ENCODE results near the gene GOLGA6B.
"Not testable (repeated sequence)": the region's sequence is repeated elsewhere in the genome, so short reads cannot be mapped to it uniquely, and the experiment has no call there.

The GOLGA6B gene

DNA sequence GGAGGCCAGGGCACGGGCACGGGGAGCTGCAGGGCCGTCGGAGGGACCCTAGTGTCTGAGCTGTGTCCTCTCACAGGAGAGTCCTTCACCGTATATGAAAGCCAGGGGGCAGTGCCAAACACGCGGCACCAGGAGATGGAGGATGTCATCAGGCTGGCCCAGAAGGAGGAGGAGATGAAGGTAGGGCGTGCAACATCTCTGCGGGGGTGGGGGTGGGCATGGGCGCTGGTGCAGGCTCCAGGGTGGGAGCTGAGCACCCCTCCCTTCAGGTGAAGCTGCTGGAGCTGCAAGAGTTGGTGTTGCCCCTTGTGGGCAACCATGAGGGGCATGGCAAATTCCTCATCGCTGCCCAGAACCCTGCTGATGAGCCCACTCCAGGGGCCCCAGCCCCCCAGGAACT lies 11.2 kb downstream of the GOLGA6B start:
- not testable (repeated sequence) for DNase-seq

DNA sequence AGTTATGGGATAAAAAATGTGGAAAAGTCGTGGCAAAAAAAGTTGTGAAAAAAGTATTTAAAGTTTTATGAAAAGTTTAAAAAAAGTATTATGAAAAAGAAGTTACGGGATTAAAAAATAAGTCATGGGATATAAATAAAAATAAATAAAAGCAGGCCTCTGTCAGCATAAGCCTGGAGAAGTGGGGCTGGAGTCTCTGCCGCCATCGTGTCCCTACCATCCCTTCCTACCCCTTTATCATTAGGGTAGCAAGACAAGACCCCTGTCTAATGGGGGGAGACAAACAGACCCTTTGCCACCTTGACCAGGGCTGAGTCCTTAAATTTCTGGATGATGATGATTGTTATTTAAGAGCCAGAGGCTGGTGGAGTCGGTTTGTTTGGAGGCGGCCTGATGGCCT lies 15.3 kb downstream of the GOLGA6B start:
- not testable (repeated sequence) for DNase-seq

DNA sequence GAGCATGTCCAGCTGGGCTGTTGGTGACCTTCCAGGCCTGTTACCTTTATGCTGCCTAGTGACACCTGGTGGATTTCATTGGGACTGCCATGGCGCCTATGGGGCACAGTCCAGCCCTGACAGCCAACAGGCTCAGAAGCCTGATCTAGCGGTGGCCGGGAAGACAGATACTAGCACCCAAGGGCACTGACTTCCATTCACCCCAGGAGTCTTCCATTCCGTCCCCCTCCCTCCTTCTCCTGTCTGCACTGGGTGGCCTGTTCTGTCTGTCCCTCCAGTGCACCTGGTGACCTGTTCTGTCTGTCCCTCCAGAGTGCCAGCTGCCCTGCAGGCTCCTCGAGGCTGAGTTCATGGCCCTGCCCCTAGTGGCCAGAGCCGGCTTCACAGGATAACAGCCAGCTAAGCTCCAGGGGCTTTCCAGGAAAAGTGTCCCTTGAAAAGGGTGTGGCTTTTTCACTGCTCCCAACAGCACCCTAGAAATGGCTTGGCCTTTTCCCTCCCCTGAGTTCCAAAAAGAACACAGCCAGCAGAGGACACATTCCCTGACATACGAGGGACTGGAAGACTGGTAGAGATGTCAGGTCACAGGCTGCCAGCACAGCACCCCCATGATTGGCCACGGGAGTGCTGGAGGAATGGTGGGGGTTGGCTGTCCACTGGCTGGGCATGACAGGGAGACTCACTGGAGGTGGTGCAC lies 16.3 kb downstream of the GOLGA6B start:
- not testable (repeated sequence) for DNase-seq

DNA sequence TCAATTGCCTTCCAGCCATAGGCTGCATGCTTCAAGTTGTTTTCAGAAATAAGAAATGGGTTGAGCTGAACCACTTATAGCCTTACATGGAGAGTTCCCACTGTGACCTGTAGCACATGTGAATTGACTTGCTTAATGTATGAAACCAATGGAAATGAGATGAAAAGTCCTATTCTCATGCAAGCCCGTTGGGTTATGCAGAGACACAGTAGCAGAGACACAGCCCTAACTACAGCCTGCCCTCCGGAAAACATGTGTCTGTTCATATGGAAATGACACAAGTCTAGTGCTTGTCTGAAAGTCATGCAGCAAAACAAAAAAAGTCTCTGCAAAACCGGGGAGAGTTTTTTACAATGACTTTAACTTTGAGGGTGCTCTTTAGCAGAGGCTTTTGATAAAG lies 17.0 kb downstream of the GOLGA6B start:
- DNase-seq = no peak

DNA sequence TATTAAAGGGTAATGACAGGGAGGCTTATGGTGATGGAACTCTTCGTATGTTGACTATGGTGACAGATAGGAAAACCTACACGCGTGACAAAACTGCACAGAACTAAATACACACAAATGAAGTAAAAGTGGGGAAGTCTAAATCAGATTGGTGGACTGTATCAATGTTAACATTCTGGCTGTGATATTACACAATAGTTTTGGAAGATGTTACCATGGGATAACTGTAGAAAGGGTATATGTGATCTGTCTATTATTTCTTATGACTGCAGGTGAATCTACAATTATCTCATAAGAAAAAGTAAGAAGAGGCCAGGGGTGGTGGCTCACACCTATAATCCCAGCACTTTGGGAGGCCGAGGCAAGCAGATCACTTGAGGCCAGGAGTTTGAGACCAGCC lies 22.3 kb downstream of the GOLGA6B start:
- no peak for DNase-seq

DNA sequence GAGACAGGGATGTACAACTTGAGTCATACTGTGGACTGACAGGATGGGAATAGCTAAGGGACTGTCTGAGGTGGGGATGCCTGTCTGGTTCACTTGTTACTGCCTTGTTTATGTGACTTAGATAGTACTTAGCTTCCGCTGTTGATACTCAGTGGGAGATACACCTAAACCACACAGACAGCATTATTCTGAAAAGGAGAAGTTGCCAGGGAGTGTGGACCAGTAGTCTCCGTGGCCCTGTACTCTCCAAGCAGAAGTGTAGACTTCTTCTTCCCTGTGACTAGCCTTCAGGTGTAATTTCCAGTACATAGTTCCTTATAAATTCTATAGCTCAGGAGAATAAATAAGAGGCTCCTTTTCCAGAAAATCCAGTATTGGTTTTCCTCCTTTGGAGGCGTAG lies 26.4 kb downstream of the GOLGA6B start:
- no peak for DNase-seq

DNA sequence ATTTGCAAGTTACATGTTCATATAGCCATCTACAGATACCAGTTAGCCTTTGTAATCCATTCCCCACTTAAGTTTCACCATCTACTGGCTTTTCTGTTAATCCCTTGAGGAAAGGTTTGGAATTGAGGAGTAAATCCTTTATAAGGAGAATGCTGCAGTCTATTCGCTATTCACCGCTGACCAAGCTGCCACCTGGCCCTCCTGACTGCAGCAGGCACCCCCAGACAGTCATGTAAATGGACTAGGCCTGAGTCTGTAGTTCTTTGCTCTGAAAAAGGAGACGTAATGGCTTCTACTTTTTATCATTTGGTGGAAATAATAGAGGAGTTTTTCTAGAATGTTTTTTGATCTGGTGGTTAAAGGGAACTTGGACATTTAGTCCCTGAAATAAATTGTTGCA lies 28.3 kb downstream of the GOLGA6B start:
- no peak for DNase-seq

DNA sequence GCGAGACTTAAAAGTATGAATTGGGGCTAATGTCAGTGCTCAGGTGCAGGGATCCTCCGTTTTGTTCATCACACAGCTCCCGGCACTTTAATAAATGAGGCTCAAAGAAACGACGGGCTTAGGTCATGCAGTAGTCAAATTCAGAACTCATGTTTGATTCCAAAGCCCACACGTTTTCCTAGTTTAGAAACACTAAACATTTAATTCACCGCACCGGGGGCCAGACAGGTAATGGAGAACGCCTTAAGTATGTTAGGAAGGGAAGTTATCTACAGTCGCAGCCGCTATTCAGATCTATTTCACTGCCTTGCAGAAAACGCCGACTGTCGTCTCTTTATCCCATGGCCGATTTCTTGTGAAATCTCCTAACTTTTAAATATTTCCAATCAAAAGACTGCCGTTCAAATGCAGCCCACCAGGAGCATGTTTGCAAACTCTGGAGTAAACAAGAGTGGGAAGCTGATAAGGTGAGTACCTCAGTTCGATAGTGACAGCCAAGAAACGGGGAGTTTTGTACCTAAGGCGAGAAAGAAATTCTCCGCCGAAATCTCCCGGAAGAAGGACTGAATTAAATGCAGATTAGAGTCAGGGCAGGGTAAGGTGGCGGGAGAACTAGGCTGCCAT lies 30.9 kb downstream of the GOLGA6B start:
- no peak for DNase-seq

DNA sequence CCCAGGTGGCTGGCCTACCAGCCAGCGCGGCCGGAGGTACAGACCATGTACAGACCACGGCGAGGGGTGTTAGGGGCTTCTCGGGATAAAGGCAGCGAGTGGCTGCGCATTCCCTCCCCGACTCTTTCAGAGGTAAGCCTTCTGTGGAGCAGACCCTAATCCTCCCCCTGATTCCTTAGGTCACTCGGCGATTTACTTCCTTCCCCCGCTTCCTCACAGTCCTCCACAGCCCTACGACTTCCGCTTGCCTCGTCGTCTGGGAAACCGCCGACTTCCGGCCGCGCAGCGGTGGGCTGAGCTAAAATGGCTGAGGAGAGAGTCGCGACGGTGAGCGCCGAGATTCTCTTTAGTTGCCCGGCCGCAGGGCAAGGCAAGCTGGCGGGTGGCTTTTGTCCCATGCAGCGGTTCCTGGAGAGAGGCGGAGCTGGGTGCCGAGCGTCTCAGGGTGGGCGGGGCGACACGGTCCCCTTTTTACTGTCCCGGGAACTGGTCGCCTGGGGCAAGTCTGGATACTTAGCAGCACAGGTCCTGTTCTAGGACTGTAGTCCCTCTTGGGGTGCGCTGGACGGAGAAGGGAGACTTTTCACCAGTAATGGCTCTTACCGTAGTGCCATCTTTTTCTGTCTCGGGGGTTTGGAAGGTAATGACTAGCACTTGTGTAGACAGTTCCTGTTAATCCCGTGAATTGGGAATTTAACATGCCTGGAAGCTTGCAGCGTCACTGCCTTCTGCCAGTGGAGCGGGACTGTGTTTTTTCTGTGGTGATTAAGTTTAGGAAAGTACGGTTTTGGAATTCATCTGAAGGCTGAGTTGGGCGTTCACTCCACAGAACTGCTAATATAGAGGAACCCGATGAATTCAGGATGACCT lies 31.7 kb downstream of the GOLGA6B start, which contains the start of the genes BBS4 and HIGD2B:
TSS of gene BBS4 (plus strand) at position 283 of the 870 bp plus-strand sequence. CDS start at position 304, 21 bp downstream.
TSS of gene HIGD2B (minus strand) at position 258 of the 870 bp plus-strand sequence. CDS start 9,808 bp downstream, outside the sequence.
- no peak for DNase-seq

DNA sequence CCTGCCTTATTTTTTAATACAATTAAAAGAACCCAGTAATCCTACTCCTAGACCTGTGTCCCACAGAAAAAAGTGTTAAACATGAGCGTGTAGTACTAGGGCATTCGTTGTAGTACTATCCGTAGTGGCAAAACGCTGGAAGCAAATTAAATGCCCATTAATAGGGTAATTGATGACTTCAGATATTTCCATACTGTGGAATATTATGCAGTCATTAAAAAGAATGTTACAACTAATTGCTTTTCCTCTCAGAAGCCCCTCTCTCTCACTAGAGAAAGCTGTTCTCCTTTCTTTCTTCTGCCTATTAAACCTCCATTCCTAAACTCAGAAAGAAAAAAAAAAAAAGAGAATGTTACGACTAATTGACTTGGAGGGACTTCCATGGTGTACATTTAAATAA lies 34.2 kb downstream of the GOLGA6B start:
- no peak for DNase-seq

DNA sequence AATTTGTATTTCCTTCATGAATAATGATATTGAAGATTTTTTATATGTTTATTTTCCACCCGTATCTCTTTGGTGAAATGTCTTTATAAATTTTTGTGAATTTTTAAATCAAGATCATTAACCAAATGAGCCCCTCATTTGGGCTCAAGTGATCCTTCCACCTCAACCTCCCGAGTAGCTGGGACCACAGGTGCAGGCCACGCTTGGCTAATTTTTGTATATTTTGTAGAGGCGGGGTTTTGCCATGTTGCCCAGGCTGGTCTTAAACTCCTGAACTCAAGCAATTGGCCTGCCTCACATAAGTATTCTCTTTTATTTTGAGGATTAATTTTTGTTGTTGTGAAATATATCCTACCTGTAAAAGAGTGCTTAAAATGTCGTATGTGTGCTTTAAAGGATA lies 36.4 kb downstream of the GOLGA6B start:
- no peak for DNase-seq

DNA sequence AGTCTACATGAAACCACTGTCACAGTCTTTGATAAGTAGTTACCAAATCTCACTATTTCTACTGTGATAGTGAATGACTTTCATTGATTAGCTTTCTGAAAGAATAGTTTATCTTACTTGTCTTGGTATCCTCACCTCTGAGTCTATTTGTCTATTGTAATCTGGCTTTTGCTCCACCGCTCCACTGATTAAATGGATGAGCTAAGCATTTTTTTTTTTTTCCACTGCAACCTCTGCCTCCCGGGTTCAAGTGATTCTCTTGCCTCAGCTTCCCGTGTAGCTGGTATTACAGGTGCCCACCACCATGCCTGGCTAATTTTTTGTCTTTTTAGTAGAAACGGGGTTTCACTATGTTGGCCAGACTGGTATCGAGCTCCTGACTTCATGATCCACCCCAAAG lies 44.4 kb downstream of the GOLGA6B start:
- no peak for DNase-seq

DNA sequence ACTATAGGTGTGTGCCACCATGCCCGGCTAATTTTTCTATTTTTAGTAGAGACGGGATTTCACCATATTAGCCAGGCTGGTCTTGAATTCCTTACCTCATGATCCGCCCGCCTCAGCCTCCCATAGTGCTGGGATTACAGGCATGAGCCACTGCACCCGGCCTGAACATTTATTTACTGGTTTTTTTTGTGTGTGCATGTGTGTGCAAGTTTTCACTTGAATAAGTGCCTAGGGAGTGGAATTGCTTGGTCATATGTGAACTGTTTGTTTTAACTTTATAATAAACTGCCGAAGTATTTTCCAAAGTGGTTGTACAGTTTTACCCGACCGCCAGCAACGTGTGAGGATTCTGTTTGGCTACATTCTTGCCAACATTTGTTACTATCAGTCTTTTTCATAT lies 45.6 kb downstream of the GOLGA6B start:
- no peak for DNase-seq

DNA sequence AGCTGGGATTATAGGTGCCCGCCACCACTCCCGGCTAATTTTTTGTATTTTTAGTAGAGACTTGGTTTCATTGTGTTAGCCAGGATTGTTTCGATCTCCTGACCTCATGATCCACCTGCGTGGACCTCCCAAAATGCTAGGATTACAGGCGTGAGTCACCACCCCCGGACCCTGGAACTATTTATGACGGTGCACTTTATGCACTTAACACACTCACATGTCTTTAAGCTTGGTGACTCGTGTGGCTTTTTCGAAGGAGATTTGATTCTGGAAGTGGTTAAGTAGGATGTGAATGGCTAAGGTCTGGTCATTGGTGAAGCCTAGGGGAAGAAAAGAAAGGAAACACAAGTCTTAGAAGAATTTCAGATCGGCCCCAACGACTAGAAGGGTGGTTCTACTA lies 51.8 kb downstream of the GOLGA6B start:
- no peak for DNase-seq

DNA sequence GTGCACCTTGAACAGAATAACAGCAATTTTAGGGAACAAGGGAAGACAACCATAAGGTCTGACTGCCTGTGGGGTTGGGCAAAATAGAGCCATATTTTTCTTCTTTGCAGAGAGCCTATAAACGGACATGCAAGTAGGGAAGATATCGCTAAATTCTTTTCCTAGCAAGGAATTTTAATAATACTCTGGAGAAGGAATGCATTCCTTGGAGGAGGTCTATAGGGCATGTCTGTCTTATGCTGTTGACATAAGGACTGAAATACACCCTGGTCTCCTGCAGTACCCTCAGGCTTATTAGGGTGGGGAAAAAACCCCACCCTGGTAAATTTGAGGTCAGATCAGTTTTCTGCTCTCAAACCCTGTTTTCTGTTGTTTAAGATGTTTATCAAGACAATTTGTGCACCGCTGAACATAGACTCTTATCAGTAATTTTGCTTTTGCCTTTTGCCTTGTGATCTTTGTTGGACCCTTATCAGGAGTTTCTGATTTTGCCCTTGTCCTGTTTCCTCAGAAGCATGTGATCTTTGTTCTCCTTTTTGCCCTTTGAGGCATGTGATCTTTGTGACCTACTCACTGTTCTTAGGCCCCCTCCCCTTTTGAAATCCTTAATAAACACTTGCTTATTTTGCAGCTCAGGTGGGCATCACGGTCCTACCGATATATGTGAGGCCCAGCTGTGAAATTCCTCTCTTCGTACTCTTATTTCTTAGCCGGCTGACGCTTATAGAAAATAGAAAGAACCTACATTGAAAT lies 54.2 kb downstream of the GOLGA6B start:
- not testable (repeated sequence) for DNase-seq

Data from NCI-H1417 treated with DMSO at 0.1 percent for 48 hours (cell line).